ENCODE results near the gene UQCR11.

The UQCR11 gene

GRCh38 chr19:1615156-1615765, 10.0 kb upstream of the UQCR11 start:
- Histone ChIP-seq H4K20me1 (ENCODE audit: control insufficient read depth, insufficient read depth, low read depth, low read length) (peaks cover 6% of the 10 kb centered on the region; the same call in 1 of the 2 replicates), H3K4me3 (ENCODE audit: low read length) (no peak overlapping the region), H3F3A (ENCODE audit: control insufficient read depth, insufficient read depth) (peaks cover 25% of the 10 kb centered on the region), H3K9me3 (ENCODE audit: control insufficient read depth, insufficient read depth, low read length) (no peaks in the 10 kb centered on the region), H3K27ac (ENCODE audit: low read depth, low read length) (no peak overlapping the region), H3K27me3 (ENCODE audit: control insufficient read depth, low read length) (no peaks in the 10 kb centered on the region), H3K9me2 (replicated peaks; ENCODE audit: control insufficient read depth, low read length) (no peaks in the 10 kb centered on the region), H3K4me1 (ENCODE audit: control insufficient read depth, low read length) (peaks cover 91% of the 10 kb centered on the region), H3K36me3 (ENCODE audit: control insufficient read depth, low read length) (peaks cover 99% of the 10 kb centered on the region), H3K4me2 (ENCODE audit: low read length) (no peak overlapping the region), H3K79me2 (ENCODE audit: control insufficient read depth, low read length) (peaks cover 44% of the 10 kb centered on the region)
- TF ChIP-seq EZH2phosphoT487 (IDR thresholded peaks at IDR 0.05; ENCODE audit: borderline replicate concordance, low read length) (no peak), CTCF (IDR thresholded peaks at IDR 0.05; ENCODE audit: low read depth, low read length, poor library complexity, severe bottlenecking) (no peak)

GRCh38 chr19:1613808-1614570, 8.7 kb upstream of the UQCR11 start:
- no peaks in the 10 kb centered on the region for H3K27me3 ChIP-seq (ENCODE audit: control insufficient read depth, low read length)
- peaks cover 95% of the 10 kb centered on the region for H3K36me3 ChIP-seq (ENCODE audit: control insufficient read depth, low read length)
- H3K79me2 ChIP-seq (ENCODE audit: control insufficient read depth, low read length) = peaks cover 35% of the 10 kb centered on the region
- no peak overlapping the region for H3K4me3 ChIP-seq (ENCODE audit: low read length)
- H3F3A ChIP-seq (ENCODE audit: control insufficient read depth, insufficient read depth) = peaks cover 36% of the 10 kb centered on the region
- no peak for TF ChIP-seq EZH2phosphoT487 (IDR thresholded peaks at IDR 0.05; ENCODE audit: borderline replicate concordance, low read length)
- no peak for TF ChIP-seq CTCF (IDR thresholded peaks at IDR 0.05; ENCODE audit: low read depth, low read length, poor library complexity, severe bottlenecking)
- peaks cover 91% of the 10 kb centered on the region for H3K4me1 ChIP-seq (ENCODE audit: control insufficient read depth, low read length)
- H4K20me1 ChIP-seq (ENCODE audit: control insufficient read depth, insufficient read depth, low read depth, low read length) = peaks cover 4% of the 10 kb centered on the region; the same call in 1 of the 2 replicates
- no peaks in the 10 kb centered on the region for H3K9me2 ChIP-seq (replicated peaks; ENCODE audit: control insufficient read depth, low read length)
- H3K9me3 ChIP-seq (ENCODE audit: control insufficient read depth, insufficient read depth, low read length) = no peaks in the 10 kb centered on the region
- no peak overlapping the region for H3K27ac ChIP-seq (ENCODE audit: low read depth, low read length)
- H3K4me2 ChIP-seq (ENCODE audit: low read length) = no peak overlapping the region

- H3K9me2 ChIP-seq (replicated peaks; ENCODE audit: control insufficient read depth, low read length) = no peaks in the 10 kb centered on the region
- no peak overlapping the region for H3K27ac ChIP-seq (ENCODE audit: low read depth, low read length)
- H3F3A ChIP-seq (ENCODE audit: control insufficient read depth, insufficient read depth) = peaks cover 43% of the 10 kb centered on the region
- peaks cover 93% of the 10 kb centered on the region for H3K36me3 ChIP-seq (ENCODE audit: control insufficient read depth, low read length)
- TF ChIP-seq EZH2phosphoT487 (IDR thresholded peaks at IDR 0.05; ENCODE audit: borderline replicate concordance, low read length) = no peak
- no peak for TF ChIP-seq CTCF (IDR thresholded peaks at IDR 0.05; ENCODE audit: low read depth, low read length, poor library complexity, severe bottlenecking)
- H3K4me3 ChIP-seq (ENCODE audit: low read length) = no peak overlapping the region
- peaks cover 27% of the 10 kb centered on the region for H3K79me2 ChIP-seq (ENCODE audit: control insufficient read depth, low read length)
- H3K4me1 ChIP-seq (ENCODE audit: control insufficient read depth, low read length) = peaks cover 91% of the 10 kb centered on the region
- peaks cover 4% of the 10 kb centered on the region; the same call in 1 of the 2 replicates for H4K20me1 ChIP-seq (ENCODE audit: control insufficient read depth, insufficient read depth, low read depth, low read length)
- H3K4me2 ChIP-seq (ENCODE audit: low read length) = no peak overlapping the region
- H3K27me3 ChIP-seq (ENCODE audit: control insufficient read depth, low read length) = no peaks in the 10 kb centered on the region
- no peaks in the 10 kb centered on the region for H3K9me3 ChIP-seq (ENCODE audit: control insufficient read depth, insufficient read depth, low read length)
Measured at GRCh38 chr19:1613146-1613545, 7.9 kb upstream of the UQCR11 start.
